SK-MEL-5 (cell line): ENCODE data around the gene ARG1. TPM values are rescaled to one million over a fixed set of nuclear protein-coding genes. Genes with fewer than 3 reads are reported as not detected.

Source experiments
- total RNA-seq: library from RNA; depleted of rRNA; stranded (reverse); fragments of >200 nt; shearing (Covaris generic); gene quantifications from 2 replicates; pipeline ENCODE4 v1.2.3, GENCODE V29; 2014; rRNA removed

Gene ARG1
- total RNA-seq, 1 experiment from 2014 or later = not detected

Other genes starting within 250 kb of the ARG1 start
- 22.9 TPM in 2 replicates for gene MED23, start 55.0 kb downstream of the ARG1 start, total RNA-seq
- 0.66 and 1.5 TPM in 2 replicates for gene ENPP3, start 64.1 kb downstream of the ARG1 start, total RNA-seq
- gene OR2A4, start 128.2 kb downstream of the ARG1 start, total RNA-seq = 0.08 TPM in 1 of 2 replicates, not detected in the other
- gene CTAGE9, start 137.8 kb downstream of the ARG1 start, total RNA-seq = not detected in 2 replicates
- gene ENPP1, start 234.8 kb downstream of the ARG1 start, total RNA-seq = 13.3 and 14.3 TPM in 2 replicates